Keratinocyte (primary cell): ENCODE data around the gene ZBTB11. TPM values are rescaled to one million over a fixed set of nuclear protein-coding genes. Genes with fewer than 3 reads are reported as not detected.

Experiments used
- DNase-seq: peaks from one replicate; pipeline ENCODE4 v3.0.0-alpha.2; 2011; ENCODE audit warnings: low read depth, missing footprints, low spot score
- FAIRE-seq: peaks from 2 replicates; lab custom pipeline; 2011; peaks lifted over from hg19 to GRCh38; lab: Jason Lieb, UNC
- H2AFZ ChIP-seq: 2 replicates; pipeline ENCODE4 v1.6.0; 2012; ENCODE audit warnings: low read length, control low read depth, inconsistent platforms; ENCODE audit not compliant: control insufficient read depth
- H3K27ac ChIP-seq: 2 replicates; pipeline ENCODE4 v1.5.1; 2011; ENCODE audit warnings: low read length; ENCODE audit not compliant: control insufficient read depth, insufficient read depth
- H3K27me3 ChIP-seq: 3 replicates; pipeline ENCODE4 v1.6.0; 2011; ENCODE audit warnings: low read length; ENCODE audit not compliant: control insufficient read depth, insufficient read depth; ENCODE audit errors: extremely low read depth
- H3K36me3 ChIP-seq, 2 experiments: 2 replicates in 1 of 2; 3 replicates in 1 of 2; pipeline ENCODE4 v1.5.1; 2011; ENCODE audit warnings: low read length in 2 of 2, mild to moderate bottlenecking in 1 of 2; ENCODE audit not compliant: control insufficient read depth in 2 of 2, insufficient read depth in 2 of 2; ENCODE audit errors: extremely low read depth in 1 of 2
- H3K4me1 ChIP-seq: 3 replicates; pipeline ENCODE4 v1.5.1; 2011; ENCODE audit warnings: low read length; ENCODE audit not compliant: control insufficient read depth, insufficient read depth; ENCODE audit errors: extremely low read depth
- H3K4me2 ChIP-seq: 3 replicates; pipeline ENCODE4 v1.6.0; 2011; ENCODE audit warnings: low read depth, low read length; ENCODE audit not compliant: control insufficient read depth, insufficient read depth; ENCODE audit errors: extremely low read depth
- H3K4me3 ChIP-seq, 3 experiments: fragments of 200-600 bp in 1 of 3; sonication (generic) in 1 of 3; 2 replicates in 2 of 3; 3 replicates in 1 of 3; pipeline ENCODE4 v1.5.1; 2011 to 2016; ENCODE audit warnings: low read length in 3 of 3, mild to moderate bottlenecking in 3 of 3, control low read depth in 2 of 3, inconsistent platforms in 1 of 3, low read depth in 1 of 3, mixed read lengths in 1 of 3, mixed run types in 1 of 3, moderate library complexity in 1 of 3; ENCODE audit not compliant: control insufficient read depth in 2 of 3, insufficient read depth in 2 of 3; ENCODE audit errors: extremely low read depth in 1 of 3
- H3K79me2 ChIP-seq: 2 replicates; pipeline ENCODE4 v1.6.0; 2012; ENCODE audit warnings: low read length; ENCODE audit not compliant: control insufficient read depth, insufficient read depth
- H3K9ac ChIP-seq: 3 replicates; pipeline ENCODE4 v1.6.0; 2011; ENCODE audit warnings: low read length; ENCODE audit not compliant: control insufficient read depth, insufficient read depth; ENCODE audit errors: extremely low read depth
- H3K9me1 ChIP-seq: 3 replicates; pipeline ENCODE4 v1.6.0; 2011; ENCODE audit warnings: low read length; ENCODE audit not compliant: control insufficient read depth, insufficient read depth; ENCODE audit errors: extremely low read depth
- H3K9me3 ChIP-seq: 2 replicates; pipeline ENCODE4 v1.5.1; 2012; ENCODE audit warnings: low read depth, low read length; ENCODE audit not compliant: control insufficient read depth
- H4K20me1 ChIP-seq: 3 replicates; pipeline ENCODE4 v1.6.0; 2011; ENCODE audit warnings: low read length; ENCODE audit not compliant: control insufficient read depth, insufficient read depth; ENCODE audit errors: extremely low read depth
- EZH2 ChIP-seq: IDR thresholded peaks from one replicate; pipeline ENCODE4 v1.6.1; 2012; ENCODE audit warnings: inconsistent platforms, mild to moderate bottlenecking, low read length, moderate library complexity
- dilution Hi-C: fragments of 300-500 bp; cut with MboI; formaldehyde crosslinking; loops from one replicate; pipeline ENCODE4 v1.7.0; 2020; ENCODE audit warnings: low sequenced_read_pairs; ENCODE audit not compliant: extremely low pct_ligation_motif_present
- polyA plus RNA-seq, 5 experiments: library from polyadenylated mRNA; depleted of rRNA in 3 of 5; stranded (reverse) in 3 of 5; stranded (forward) in 1 of 5; unstranded in 1 of 5; fragments of >200 nt; gene quantifications; 1 replicate in 1 of 5; 2 replicates in 3 of 5; 3 replicates in 1 of 5; pipeline versions ENCODE4 v1.2.1 to v1.2.3, GENCODE V29; 2011 to 2012; ENCODE audit warnings: missing spikeins in 2 of 5, low read depth in 1 of 5, low replicate concordance in 1 of 5
- TF ChIP-seq, protein P1 (sequence below), 3 experiments: IDR thresholded peaks in 1 of 3; conservative IDR thresholded peaks in 1 of 3; optimal IDR thresholded peaks in 1 of 3; 2 replicates in 2 of 3; 3 replicates in 1 of 3; pipeline versions ENCODE3 to v1.5.1; 2011; ENCODE audit warnings: low read length in 3 of 3, mild to moderate bottlenecking in 3 of 3, moderate library complexity in 2 of 3, control low read depth in 1 of 3, inconsistent platforms in 1 of 3; ENCODE audit not compliant: insufficient read depth in 2 of 3; ENCODE audit errors: extremely low read depth in 1 of 3

The ZBTB11 gene
- polyA plus RNA-seq, 1 donor (not counting 4 experiments of a cell fraction or from before 2014, with no cell fraction given) = 19.7 TPM

DNA sequence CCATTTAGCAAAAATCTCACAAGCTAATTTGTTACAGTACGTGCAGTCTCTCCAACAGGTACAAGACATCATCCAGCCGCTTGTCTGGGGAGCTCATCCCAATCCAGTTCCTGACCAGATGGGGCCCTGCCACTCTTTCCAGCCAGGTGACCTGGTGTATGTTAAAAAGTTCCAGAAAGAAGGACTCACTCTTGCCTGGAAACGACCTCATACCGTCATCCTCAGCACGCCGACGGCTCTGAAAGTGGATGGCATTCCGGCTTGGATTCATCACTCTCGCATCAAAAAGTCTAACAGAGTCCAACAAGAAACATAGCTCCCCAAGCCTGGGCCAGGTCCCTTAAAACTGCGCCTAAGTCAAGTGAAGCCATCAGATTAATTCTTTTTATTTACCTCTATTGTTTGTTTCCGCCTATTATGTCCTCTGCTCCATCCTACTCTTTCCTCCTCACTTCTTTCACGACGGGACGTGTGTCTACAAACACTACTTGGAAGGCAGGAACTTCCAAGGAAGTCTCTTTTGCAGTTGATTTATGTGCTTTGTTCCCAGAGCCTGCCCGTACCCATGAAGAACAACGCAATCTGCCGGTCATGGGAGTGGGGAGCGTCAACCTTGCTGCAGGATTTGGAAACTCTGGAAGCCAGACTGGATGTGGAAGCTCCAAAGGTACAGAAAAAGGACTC lies 37.5 kb downstream of the ZBTB11 start:
- no peak overlapping the region for H3K9ac ChIP-seq
- dilution Hi-C loops = no loop called here
- H3K4me2 ChIP-seq = no peak overlapping the region
- peaks cover 10% of the 10 kb centered on the region for H3K4me1 ChIP-seq
- H3K9me1 ChIP-seq = no peaks in the 10 kb centered on the region
- H3K27ac ChIP-seq = no peak overlapping the region
- no peaks in the 10 kb centered on the region for H4K20me1 ChIP-seq
- H3K4me3 ChIP-seq = no peak overlapping the region
- no peaks in the 10 kb centered on the region for H3K79me2 ChIP-seq
- FAIRE-seq = no peak
- H3K27me3 ChIP-seq = no peaks in the 10 kb centered on the region
- DNase-seq = no peak
- TF ChIP-seq EZH2 = no peak
- TF ChIP-seq, protein P1, sequence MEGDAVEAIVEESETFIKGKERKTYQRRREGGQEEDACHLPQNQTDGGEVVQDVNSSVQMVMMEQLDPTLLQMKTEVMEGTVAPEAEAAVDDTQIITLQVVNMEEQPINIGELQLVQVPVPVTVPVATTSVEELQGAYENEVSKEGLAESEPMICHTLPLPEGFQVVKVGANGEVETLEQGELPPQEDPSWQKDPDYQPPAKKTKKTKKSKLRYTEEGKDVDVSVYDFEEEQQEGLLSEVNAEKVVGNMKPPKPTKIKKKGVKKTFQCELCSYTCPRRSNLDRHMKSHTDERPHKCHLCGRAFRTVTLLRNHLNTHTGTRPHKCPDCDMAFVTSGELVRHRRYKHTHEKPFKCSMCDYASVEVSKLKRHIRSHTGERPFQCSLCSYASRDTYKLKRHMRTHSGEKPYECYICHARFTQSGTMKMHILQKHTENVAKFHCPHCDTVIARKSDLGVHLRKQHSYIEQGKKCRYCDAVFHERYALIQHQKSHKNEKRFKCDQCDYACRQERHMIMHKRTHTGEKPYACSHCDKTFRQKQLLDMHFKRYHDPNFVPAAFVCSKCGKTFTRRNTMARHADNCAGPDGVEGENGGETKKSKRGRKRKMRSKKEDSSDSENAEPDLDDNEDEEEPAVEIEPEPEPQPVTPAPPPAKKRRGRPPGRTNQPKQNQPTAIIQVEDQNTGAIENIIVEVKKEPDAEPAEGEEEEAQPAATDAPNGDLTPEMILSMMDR (optimal IDR thresholded peaks at IDR 0.05 in 1 of 3, IDR thresholded peaks at IDR 0.05 in 1 of 3, conservative IDR thresholded peaks at IDR 0.05 in 1 of 3; ENCODE audit: extremely low read depth in 1 of 3, insufficient read depth in 2 of 3, low read length in 3 of 3) = no peak
- no peaks in the 10 kb centered on the region for H3K36me3 ChIP-seq
- H3K9me3 ChIP-seq = no peaks in the 10 kb centered on the region
- no peak overlapping the region for H2AFZ ChIP-seq

DNA sequence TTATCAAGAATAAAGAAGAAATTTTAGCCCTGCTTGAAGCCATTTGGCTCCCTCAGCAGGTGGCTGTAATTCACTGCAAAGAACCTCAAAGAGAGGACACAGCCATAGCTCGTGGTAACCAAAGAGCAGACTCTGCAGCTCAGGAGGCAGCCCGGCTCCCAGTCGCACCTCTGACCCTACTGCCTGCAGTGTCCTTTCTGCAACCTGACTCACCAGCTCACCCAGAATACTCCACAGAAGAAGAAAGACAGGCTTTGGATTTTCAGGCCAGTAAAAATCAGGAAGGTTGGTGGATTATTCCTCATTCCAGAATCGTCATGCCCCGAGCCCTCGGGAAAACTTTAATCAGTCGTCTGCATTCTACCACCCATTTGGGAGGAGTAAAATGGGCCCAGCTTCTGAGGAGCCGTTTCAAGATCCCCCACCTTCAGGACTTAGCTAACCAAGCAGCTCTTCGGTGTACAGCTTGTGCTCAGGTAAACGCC lies 38.6 kb downstream of the ZBTB11 start:
- Histone ChIP-seq H3K27ac (no peak overlapping the region), H3K27me3 (no peaks in the 10 kb centered on the region), H3K4me1 (peaks cover under 1% of the 10 kb centered on the region), H3K9ac (no peak overlapping the region), H4K20me1 (no peaks in the 10 kb centered on the region), H3K9me1 (no peaks in the 10 kb centered on the region), H3K36me3 (no peaks in the 10 kb centered on the region), H3K4me3 (no peak overlapping the region), H3K4me2 (no peak overlapping the region), H2AFZ (no peak overlapping the region), H3K79me2 (no peaks in the 10 kb centered on the region), H3K9me3 (no peaks in the 10 kb centered on the region)
- dilution Hi-C loops = no loop called here
- FAIRE-seq (no peak), DNase-seq (no peak)
- TF ChIP-seq, protein P1 (optimal IDR thresholded peaks at IDR 0.05 in 1 of 3, IDR thresholded peaks at IDR 0.05 in 1 of 3, conservative IDR thresholded peaks at IDR 0.05 in 1 of 3; ENCODE audit: extremely low read depth in 1 of 3, insufficient read depth in 2 of 3, low read length in 3 of 3) = peak in 1 of 3 experiments; percentile 16
- TF ChIP-seq EZH2 = no peak
